H9 (cell line): Measurements from ENCODE around the gene INO80. TPM values are rescaled to one million over a fixed set of nuclear protein-coding genes. Genes with fewer than 3 reads are reported as not detected.

ENCODE experiments used
- DNase-seq: peaks from one replicate; pipeline ENCODE4 v3.0.0-alpha.2; 2017
- H2AFZ ChIP-seq: one replicate; pipeline ENCODE4 v1.6.1; 2013; ENCODE audit warnings: mild to moderate bottlenecking, low read length, control low read depth, moderate library complexity
- H2AK5ac ChIP-seq: 2 replicates; pipeline ENCODE4 v1.6.1; 2013; ENCODE audit warnings: low read length, control low read depth, mixed read lengths; ENCODE audit not compliant: insufficient read length
- H2BK120ac ChIP-seq: one replicate; pipeline ENCODE4 v1.6.1; 2013; ENCODE audit warnings: low read depth, mild to moderate bottlenecking, low read length, control low read depth, inconsistent platforms; ENCODE audit not compliant: poor library complexity, severe bottlenecking
- H2BK12ac ChIP-seq: 2 replicates; pipeline ENCODE4 v1.6.1; 2013; ENCODE audit warnings: low read length, control low read depth, mixed read lengths, low read depth; ENCODE audit not compliant: insufficient read length
- H2BK15ac ChIP-seq: 2 replicates; pipeline ENCODE4 v1.6.1; 2013; ENCODE audit warnings: low read depth, low read length, control low read depth
- H2BK20ac ChIP-seq: one replicate; pipeline ENCODE4 v1.6.1; 2013; ENCODE audit warnings: low read depth, mild to moderate bottlenecking, low read length, control low read depth, inconsistent platforms; ENCODE audit not compliant: poor library complexity, severe bottlenecking
- H2BK5ac ChIP-seq: 2 replicates; pipeline ENCODE4 v1.6.1; 2013; ENCODE audit warnings: low read length, control low read depth, mixed read lengths; ENCODE audit not compliant: insufficient read length
- H3K14ac ChIP-seq: 2 replicates; pipeline ENCODE4 v1.6.1; 2013; ENCODE audit warnings: low read length, control low read depth; ENCODE audit not compliant: insufficient read depth
- H3K18ac ChIP-seq: 2 replicates; pipeline ENCODE4 v1.6.1; 2013; ENCODE audit warnings: low read depth, mild to moderate bottlenecking, mixed read lengths, low read length, control low read depth; ENCODE audit not compliant: insufficient read length
- H3K23ac ChIP-seq: 2 replicates; pipeline ENCODE4 v1.6.1; 2013; ENCODE audit warnings: low read length, control low read depth, mixed read lengths, low read depth; ENCODE audit not compliant: insufficient read length
- H3K23me2 ChIP-seq: 2 replicates; pipeline ENCODE4 v1.6.1; 2013; ENCODE audit warnings: low read depth, mild to moderate bottlenecking, mixed read lengths, low read length, control low read depth; ENCODE audit not compliant: insufficient read length, poor library complexity, severe bottlenecking
- H3K27ac ChIP-seq: 2 replicates; pipeline ENCODE4 v1.5.1; 2013; ENCODE audit warnings: low read length, control low read depth, mixed read lengths, low read depth; ENCODE audit not compliant: insufficient read length
- H3K27me3 ChIP-seq: 2 replicates; pipeline ENCODE4 v1.6.1; 2013; ENCODE audit warnings: low read length, control low read depth, inconsistent platforms; ENCODE audit not compliant: insufficient read depth
- H3K4ac ChIP-seq: 2 replicates; pipeline ENCODE4 v1.6.1; 2013; ENCODE audit warnings: low read depth, mild to moderate bottlenecking, control low read depth, inconsistent platforms, low read length, moderate library complexity
- H3K4me1 ChIP-seq: 2 replicates; pipeline ENCODE4 v1.6.1; 2013; ENCODE audit warnings: low read length, control low read depth, inconsistent platforms; ENCODE audit not compliant: insufficient read depth
- H3K4me2 ChIP-seq: 2 replicates; pipeline ENCODE4 v1.6.1; 2013; ENCODE audit warnings: low read length, control low read depth, mixed read lengths; ENCODE audit not compliant: insufficient read length, insufficient read depth
- H3K56ac ChIP-seq: 2 replicates; pipeline ENCODE4 v1.6.1; 2013; ENCODE audit warnings: low read depth, mild to moderate bottlenecking, mixed read lengths, low read length, control low read depth; ENCODE audit not compliant: insufficient read length
- H3K79me1 ChIP-seq: 2 replicates; pipeline ENCODE4 v1.6.1; 2013; ENCODE audit warnings: low read depth, mild to moderate bottlenecking, moderate library complexity, low read length, control low read depth, inconsistent platforms; ENCODE audit not compliant: insufficient read depth, poor library complexity, severe bottlenecking
- H3K79me2 ChIP-seq: 2 replicates; pipeline ENCODE4 v1.6.1; 2013; ENCODE audit warnings: low read length, control low read depth, inconsistent platforms; ENCODE audit not compliant: insufficient read depth
- H3K9ac ChIP-seq: 2 replicates; pipeline ENCODE4 v1.6.1; 2013; ENCODE audit warnings: low read length, control low read depth, mixed read lengths; ENCODE audit not compliant: insufficient read length; ENCODE audit errors: extremely low read depth
- H3K9me3 ChIP-seq: one replicate; pipeline ENCODE4 v1.6.1; 2013; ENCODE audit warnings: low read depth, low read length, inconsistent platforms; ENCODE audit not compliant: control insufficient read depth
- H3T11ph ChIP-seq: one replicate; pipeline ENCODE4 v1.6.1; 2013; ENCODE audit warnings: mild to moderate bottlenecking, low read length, control low read depth, inconsistent platforms
- H4K20me1 ChIP-seq: one replicate; pipeline ENCODE4 v1.6.1; 2013; ENCODE audit not compliant: control insufficient read depth, insufficient read length, insufficient read depth
- H4K5ac ChIP-seq: 2 replicates; pipeline ENCODE4 v1.6.1; 2013; ENCODE audit warnings: low read depth, mild to moderate bottlenecking, mixed read lengths, low read length, control low read depth; ENCODE audit not compliant: insufficient read length
- H4K8ac ChIP-seq: replicated peaks from 2 replicates; pipeline ENCODE4 v1.6.1; 2013; ENCODE audit warnings: low read length, control low read depth, mixed read lengths, low read depth; ENCODE audit not compliant: insufficient read length
- H4K91ac ChIP-seq: 2 replicates; pipeline ENCODE4 v1.6.1; 2013; ENCODE audit warnings: low read depth, mild to moderate bottlenecking, moderate library complexity, mixed read lengths, low read length, control low read depth; ENCODE audit not compliant: insufficient read length
- H3K27ac Mint-ChIP-seq, 3 experiments: 2 replicates in 2 of 3; 3 replicates in 1 of 3; pipeline ENCODE4 v1.8.0; 2020 to 2021; ENCODE audit warnings: mixed read lengths in 3 of 3, mild to moderate bottlenecking in 1 of 3, moderate library complexity in 1 of 3
- H3K27me3 Mint-ChIP-seq: 2 replicates; pipeline ENCODE4 v1.8.0; 2021; ENCODE audit warnings: low read depth, mild to moderate bottlenecking, moderate library complexity, mixed read lengths
- H3K36me3 Mint-ChIP-seq, 3 experiments: 2 replicates in 2 of 3; 3 replicates in 1 of 3; pipeline ENCODE4 v1.8.0; 2020 to 2021; ENCODE audit warnings: low read depth in 3 of 3, mixed read lengths in 3 of 3; ENCODE audit not compliant: insufficient read depth in 1 of 3
- H3K4me1 Mint-ChIP-seq, 2 experiments: 2 replicates each; pipeline ENCODE4 v1.8.0; 2020; ENCODE audit warnings: mixed read lengths in 2 of 2
- H3K4me3 Mint-ChIP-seq, 2 experiments: 2 replicates in 1 of 2; 3 replicates in 1 of 2; pipeline ENCODE4 v1.8.0; 2020 to 2021; ENCODE audit warnings: mild to moderate bottlenecking in 2 of 2, mixed read lengths in 2 of 2, moderate library complexity in 1 of 2
- H3K9me3 Mint-ChIP-seq, 2 experiments: 2 replicates in 1 of 2; 3 replicates in 1 of 2; pipeline ENCODE4 v1.8.0; 2020; ENCODE audit warnings: mild to moderate bottlenecking in 2 of 2, mixed read lengths in 2 of 2, moderate library complexity in 1 of 2
- CTCF ChIP-seq: fragments of 200-600 bp; sonication (generic); conservative IDR thresholded peaks from 3 replicates; pipeline ENCODE4 v1.8.0; 2021; ENCODE audit warnings: antibody characterized with exemption, mild to moderate bottlenecking
- WGBS: extraction: QIAGEN DNeasy Blood & Tissue Kit; methylation state at CpG from one replicate; pipeline ENCODE4 v1.1.7; 2013; ENCODE audit warnings: missing lambda C conversion rate, low lambda C conversion rate, mixed read lengths; ENCODE audit not compliant: insufficient read length; ENCODE audit errors: extremely low coverage; 5-methylcytosine and 5-hydroxymethylcytosine counted together
- total RNA-seq: library from RNA; stranded (reverse); gene quantifications from 2 replicates; pipeline ENCODE4 v1.2.1, GENCODE V29; 2021

The INO80 gene
- total RNA-seq, 1 experiment from 2014 or later, result 29.2 TPM

GRCh38 chr15:41121951-41122350 lies 5.9 kb upstream of the INO80 start:
- no peaks in the 10 kb centered on the region for H3K27me3 ChIP-seq
- no peak overlapping the region for H2BK20ac ChIP-seq
- H3K4me2 ChIP-seq, result no peak overlapping the region
- H3K9me3 ChIP-seq, result no peaks in the 10 kb centered on the region
- H2AK5ac ChIP-seq, result no peak overlapping the region
- H4K20me1 ChIP-seq, result no peaks in the 10 kb centered on the region
- H3K9ac ChIP-seq, result no peak overlapping the region
- H2BK5ac ChIP-seq, result no peak overlapping the region
- H3K4me1 Mint-ChIP-seq, result no peaks in the 10 kb centered on the region
- H4K5ac ChIP-seq, result no peak overlapping the region
- peaks cover 3% of the 10 kb centered on the region for H3K27me3 Mint-ChIP-seq
- H3K27ac Mint-ChIP-seq, result no peak overlapping the region
- H3K36me3 Mint-ChIP-seq, result no peaks in the 10 kb centered on the region
- no peak overlapping the region for H3K4me3 Mint-ChIP-seq
- WGBS, result no CpG with 5 or more reads among the region's 5 CpGs
- no peak overlapping the region for H4K91ac ChIP-seq
- no peaks in the 10 kb centered on the region for H3K23me2 ChIP-seq
- no peak overlapping the region for H2BK12ac ChIP-seq
- H3K56ac ChIP-seq, result no peak overlapping the region
- no peak overlapping the region for H3K14ac ChIP-seq
- H3K79me2 ChIP-seq, result no peaks in the 10 kb centered on the region
- no peak overlapping the region for H2BK15ac ChIP-seq
- H3K18ac ChIP-seq, result no peak overlapping the region
- H3K79me1 ChIP-seq, result no peaks in the 10 kb centered on the region
- no peak overlapping the region for H2AFZ ChIP-seq
- H2BK120ac ChIP-seq, result no peak overlapping the region
- DNase-seq, result no peak
- H3K27ac ChIP-seq, result no peak overlapping the region
- no peak overlapping the region for H4K8ac ChIP-seq
- no peak overlapping the region for H3K23ac ChIP-seq
- H3K4ac ChIP-seq, result no peak overlapping the region
- H3K9me3 Mint-ChIP-seq, result no peaks in the 10 kb centered on the region
- no peak overlapping the region for H3T11ph ChIP-seq
- H3K4me1 ChIP-seq, result no peaks in the 10 kb centered on the region
- TF ChIP-seq CTCF, result no peak
